H9 (cell line): Measurements from ENCODE around the gene RPS24. TPM values are rescaled to one million over a fixed set of nuclear protein-coding genes. Genes with fewer than 3 reads are reported as not detected.

Experiments
- DNase-seq: peaks from one replicate; pipeline ENCODE4 v3.0.0-alpha.2; 2017
- H2AFZ ChIP-seq: one replicate; pipeline ENCODE4 v1.6.1; 2013; ENCODE audit warnings: mild to moderate bottlenecking, low read length, control low read depth, moderate library complexity
- H2AK5ac ChIP-seq: 2 replicates; pipeline ENCODE4 v1.6.1; 2013; ENCODE audit warnings: low read length, control low read depth, mixed read lengths; ENCODE audit not compliant: insufficient read length
- H2BK120ac ChIP-seq: one replicate; pipeline ENCODE4 v1.6.1; 2013; ENCODE audit warnings: low read depth, mild to moderate bottlenecking, low read length, control low read depth, inconsistent platforms; ENCODE audit not compliant: poor library complexity, severe bottlenecking
- H2BK12ac ChIP-seq: 2 replicates; pipeline ENCODE4 v1.6.1; 2013; ENCODE audit warnings: low read length, control low read depth, mixed read lengths, low read depth; ENCODE audit not compliant: insufficient read length
- H2BK15ac ChIP-seq: 2 replicates; pipeline ENCODE4 v1.6.1; 2013; ENCODE audit warnings: low read depth, low read length, control low read depth
- H2BK20ac ChIP-seq: one replicate; pipeline ENCODE4 v1.6.1; 2013; ENCODE audit warnings: low read depth, mild to moderate bottlenecking, low read length, control low read depth, inconsistent platforms; ENCODE audit not compliant: poor library complexity, severe bottlenecking
- H2BK5ac ChIP-seq: 2 replicates; pipeline ENCODE4 v1.6.1; 2013; ENCODE audit warnings: low read length, control low read depth, mixed read lengths; ENCODE audit not compliant: insufficient read length
- H3K14ac ChIP-seq: 2 replicates; pipeline ENCODE4 v1.6.1; 2013; ENCODE audit warnings: low read length, control low read depth; ENCODE audit not compliant: insufficient read depth
- H3K18ac ChIP-seq: 2 replicates; pipeline ENCODE4 v1.6.1; 2013; ENCODE audit warnings: low read depth, mild to moderate bottlenecking, mixed read lengths, low read length, control low read depth; ENCODE audit not compliant: insufficient read length
- H3K23ac ChIP-seq: 2 replicates; pipeline ENCODE4 v1.6.1; 2013; ENCODE audit warnings: low read length, control low read depth, mixed read lengths, low read depth; ENCODE audit not compliant: insufficient read length
- H3K23me2 ChIP-seq: 2 replicates; pipeline ENCODE4 v1.6.1; 2013; ENCODE audit warnings: low read depth, mild to moderate bottlenecking, mixed read lengths, low read length, control low read depth; ENCODE audit not compliant: insufficient read length, poor library complexity, severe bottlenecking
- H3K27ac ChIP-seq: 2 replicates; pipeline ENCODE4 v1.5.1; 2013; ENCODE audit warnings: low read length, control low read depth, mixed read lengths, low read depth; ENCODE audit not compliant: insufficient read length
- H3K27me3 ChIP-seq: 2 replicates; pipeline ENCODE4 v1.6.1; 2013; ENCODE audit warnings: low read length, control low read depth, inconsistent platforms; ENCODE audit not compliant: insufficient read depth
- H3K4ac ChIP-seq: 2 replicates; pipeline ENCODE4 v1.6.1; 2013; ENCODE audit warnings: low read depth, mild to moderate bottlenecking, control low read depth, inconsistent platforms, low read length, moderate library complexity
- H3K4me1 ChIP-seq: 2 replicates; pipeline ENCODE4 v1.6.1; 2013; ENCODE audit warnings: low read length, control low read depth, inconsistent platforms; ENCODE audit not compliant: insufficient read depth
- H3K4me2 ChIP-seq: 2 replicates; pipeline ENCODE4 v1.6.1; 2013; ENCODE audit warnings: low read length, control low read depth, mixed read lengths; ENCODE audit not compliant: insufficient read length, insufficient read depth
- H3K56ac ChIP-seq: 2 replicates; pipeline ENCODE4 v1.6.1; 2013; ENCODE audit warnings: low read depth, mild to moderate bottlenecking, mixed read lengths, low read length, control low read depth; ENCODE audit not compliant: insufficient read length
- H3K79me1 ChIP-seq: 2 replicates; pipeline ENCODE4 v1.6.1; 2013; ENCODE audit warnings: low read depth, mild to moderate bottlenecking, moderate library complexity, low read length, control low read depth, inconsistent platforms; ENCODE audit not compliant: insufficient read depth, poor library complexity, severe bottlenecking
- H3K79me2 ChIP-seq: 2 replicates; pipeline ENCODE4 v1.6.1; 2013; ENCODE audit warnings: low read length, control low read depth, inconsistent platforms; ENCODE audit not compliant: insufficient read depth
- H3K9ac ChIP-seq: 2 replicates; pipeline ENCODE4 v1.6.1; 2013; ENCODE audit warnings: low read length, control low read depth, mixed read lengths; ENCODE audit not compliant: insufficient read length; ENCODE audit errors: extremely low read depth
- H3K9me3 ChIP-seq: one replicate; pipeline ENCODE4 v1.6.1; 2013; ENCODE audit warnings: low read depth, low read length, inconsistent platforms; ENCODE audit not compliant: control insufficient read depth
- H3T11ph ChIP-seq: one replicate; pipeline ENCODE4 v1.6.1; 2013; ENCODE audit warnings: mild to moderate bottlenecking, low read length, control low read depth, inconsistent platforms
- H4K20me1 ChIP-seq: one replicate; pipeline ENCODE4 v1.6.1; 2013; ENCODE audit not compliant: control insufficient read depth, insufficient read length, insufficient read depth
- H4K5ac ChIP-seq: 2 replicates; pipeline ENCODE4 v1.6.1; 2013; ENCODE audit warnings: low read depth, mild to moderate bottlenecking, mixed read lengths, low read length, control low read depth; ENCODE audit not compliant: insufficient read length
- H4K8ac ChIP-seq: replicated peaks from 2 replicates; pipeline ENCODE4 v1.6.1; 2013; ENCODE audit warnings: low read length, control low read depth, mixed read lengths, low read depth; ENCODE audit not compliant: insufficient read length
- H4K91ac ChIP-seq: 2 replicates; pipeline ENCODE4 v1.6.1; 2013; ENCODE audit warnings: low read depth, mild to moderate bottlenecking, moderate library complexity, mixed read lengths, low read length, control low read depth; ENCODE audit not compliant: insufficient read length
- H3K27ac Mint-ChIP-seq, 3 experiments: 2 replicates in 2 of 3; 3 replicates in 1 of 3; pipeline ENCODE4 v1.8.0; 2020 to 2021; ENCODE audit warnings: mixed read lengths in 3 of 3, mild to moderate bottlenecking in 1 of 3, moderate library complexity in 1 of 3
- H3K27me3 Mint-ChIP-seq: 2 replicates; pipeline ENCODE4 v1.8.0; 2021; ENCODE audit warnings: low read depth, mild to moderate bottlenecking, moderate library complexity, mixed read lengths
- H3K36me3 Mint-ChIP-seq, 3 experiments: 2 replicates in 2 of 3; 3 replicates in 1 of 3; pipeline ENCODE4 v1.8.0; 2020 to 2021; ENCODE audit warnings: low read depth in 3 of 3, mixed read lengths in 3 of 3; ENCODE audit not compliant: insufficient read depth in 1 of 3
- H3K4me1 Mint-ChIP-seq, 2 experiments: 2 replicates each; pipeline ENCODE4 v1.8.0; 2020; ENCODE audit warnings: mixed read lengths in 2 of 2
- H3K4me3 Mint-ChIP-seq, 2 experiments: 2 replicates in 1 of 2; 3 replicates in 1 of 2; pipeline ENCODE4 v1.8.0; 2020 to 2021; ENCODE audit warnings: mild to moderate bottlenecking in 2 of 2, mixed read lengths in 2 of 2, moderate library complexity in 1 of 2
- H3K9me3 Mint-ChIP-seq, 2 experiments: 2 replicates in 1 of 2; 3 replicates in 1 of 2; pipeline ENCODE4 v1.8.0; 2020; ENCODE audit warnings: mild to moderate bottlenecking in 2 of 2, mixed read lengths in 2 of 2, moderate library complexity in 1 of 2
- WGBS: extraction: QIAGEN DNeasy Blood & Tissue Kit; methylation state at CpG from one replicate; pipeline ENCODE4 v1.1.7; 2013; ENCODE audit warnings: missing lambda C conversion rate, low lambda C conversion rate, mixed read lengths; ENCODE audit not compliant: insufficient read length; ENCODE audit errors: extremely low coverage; 5-methylcytosine and 5-hydroxymethylcytosine counted together
- total RNA-seq: library from RNA; stranded (reverse); gene quantifications from 2 replicates; pipeline ENCODE4 v1.2.1, GENCODE V29; 2021
- TF ChIP-seq, protein P1 (sequence below): fragments of 200-600 bp; sonication (generic); conservative IDR thresholded peaks from 3 replicates; pipeline ENCODE4 v1.8.0; 2021; ENCODE audit warnings: antibody characterized with exemption, mild to moderate bottlenecking

The RPS24 gene
- total RNA-seq, 1 experiment from 2014 or later: 1,966 TPM

GRCh38 chr10:78071857-78072179 lies 38.2 kb downstream of the RPS24 start:
- H3K9ac ChIP-seq: no peak overlapping the region
- H3K23ac ChIP-seq: no peak overlapping the region
- no peaks in the 10 kb centered on the region for H3K79me1 ChIP-seq
- H3K27ac Mint-ChIP-seq: no peak overlapping the region
- no peak overlapping the region for H2BK12ac ChIP-seq
- no peaks in the 10 kb centered on the region for H3K9me3 ChIP-seq
- no peak overlapping the region for H2AK5ac ChIP-seq
- H3K4me2 ChIP-seq: no peak overlapping the region
- H4K8ac ChIP-seq: no peak overlapping the region
- H2BK5ac ChIP-seq: no peak overlapping the region
- TF ChIP-seq, protein P1, sequence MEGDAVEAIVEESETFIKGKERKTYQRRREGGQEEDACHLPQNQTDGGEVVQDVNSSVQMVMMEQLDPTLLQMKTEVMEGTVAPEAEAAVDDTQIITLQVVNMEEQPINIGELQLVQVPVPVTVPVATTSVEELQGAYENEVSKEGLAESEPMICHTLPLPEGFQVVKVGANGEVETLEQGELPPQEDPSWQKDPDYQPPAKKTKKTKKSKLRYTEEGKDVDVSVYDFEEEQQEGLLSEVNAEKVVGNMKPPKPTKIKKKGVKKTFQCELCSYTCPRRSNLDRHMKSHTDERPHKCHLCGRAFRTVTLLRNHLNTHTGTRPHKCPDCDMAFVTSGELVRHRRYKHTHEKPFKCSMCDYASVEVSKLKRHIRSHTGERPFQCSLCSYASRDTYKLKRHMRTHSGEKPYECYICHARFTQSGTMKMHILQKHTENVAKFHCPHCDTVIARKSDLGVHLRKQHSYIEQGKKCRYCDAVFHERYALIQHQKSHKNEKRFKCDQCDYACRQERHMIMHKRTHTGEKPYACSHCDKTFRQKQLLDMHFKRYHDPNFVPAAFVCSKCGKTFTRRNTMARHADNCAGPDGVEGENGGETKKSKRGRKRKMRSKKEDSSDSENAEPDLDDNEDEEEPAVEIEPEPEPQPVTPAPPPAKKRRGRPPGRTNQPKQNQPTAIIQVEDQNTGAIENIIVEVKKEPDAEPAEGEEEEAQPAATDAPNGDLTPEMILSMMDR: no peak
- H3K36me3 Mint-ChIP-seq: peaks cover 10 to 19% (median 10%) of the 10 kb centered on the region in 3 experiments
- no peak for DNase-seq
- no peak overlapping the region; the same call in 1 of the 2 replicates for H3K14ac ChIP-seq
- WGBS: no CpG with 5 or more reads among the region's 4 CpGs
- no peaks in the 10 kb centered on the region; the same call in 1 of the 2 replicates for H3K4me1 ChIP-seq
- peaks cover 29 to 32% of the 10 kb centered on the region in 2 experiments for H3K9me3 Mint-ChIP-seq
- no peak overlapping the region for H2BK15ac ChIP-seq
- no peaks in the 10 kb centered on the region for H3K79me2 ChIP-seq
- H3K4me3 Mint-ChIP-seq: no peak overlapping the region
- H2BK20ac ChIP-seq: no peak overlapping the region
- no peak overlapping the region for H3K27ac ChIP-seq
- no peaks in the 10 kb centered on the region for H3K23me2 ChIP-seq
- peaks cover 1% of the 10 kb centered on the region for H3K27me3 Mint-ChIP-seq
- no peaks in the 10 kb centered on the region for H3K27me3 ChIP-seq
- H3K4me1 Mint-ChIP-seq: peaks cover 4% of the 10 kb centered on the region in 2 experiments
- H4K5ac ChIP-seq: no peak overlapping the region
- no peak overlapping the region for H3T11ph ChIP-seq
- no peaks in the 10 kb centered on the region for H4K20me1 ChIP-seq
- H3K4ac ChIP-seq: no peak overlapping the region
- H3K18ac ChIP-seq: no peak overlapping the region
- no peak overlapping the region for H2BK120ac ChIP-seq
- no peak overlapping the region for H3K56ac ChIP-seq
- no peak overlapping the region for H2AFZ ChIP-seq
- H4K91ac ChIP-seq: no peak overlapping the region
